ENCODE data around the gene UBR1.
A peak's percentile ranks its signal among the peaks of the same experiment; 100 is the strongest.

Gene UBR1

GRCh38 chr15:43095243-43095642, 10.6 kb downstream of the UBR1 start:
- DNase-seq (ENCODE audit: low read depth in 1 of 2, low spot score in 1 of 2): no peak
- TF ChIP-seq CTCF (IDR thresholded peaks at IDR 0.05; ENCODE audit: insufficient read depth, low read length) (no peak), SPI1 (IDR thresholded peaks at IDR 0.05; ENCODE audit: borderline replicate concordance, low read depth) (no peak), REST (IDR thresholded peaks at IDR 0.05; ENCODE audit: insufficient replicate concordance, low read depth) (no peak), POLR2AphosphoS5 (IDR thresholded peaks at IDR 0.05; ENCODE audit: low read depth) (no peak), GABPA (IDR thresholded peaks at IDR 0.05; ENCODE audit: low read depth) (no peak)
- Histone ChIP-seq H3K4me3 (replicated peaks; ENCODE audit: insufficient read depth, low read length) (no peak overlapping the region), H3K27ac (replicated peaks) (0 out of 2 replicates have a peak overlapping the region, but pooled peaks have one; percentile 8), H3K27me3 (ENCODE audit: insufficient read depth, poor library complexity, severe bottlenecking) (no peaks in the 10 kb centered on the region)

- TF ChIP-seq REST (IDR thresholded peaks at IDR 0.05; ENCODE audit: insufficient replicate concordance, low read depth): no peak
- no peak for TF ChIP-seq POLR2AphosphoS5 (IDR thresholded peaks at IDR 0.05; ENCODE audit: low read depth)
- peak overlapping the region; percentile 8; the same call in 1 of the 2 replicates for H3K27ac ChIP-seq (replicated peaks)
- H3K27me3 ChIP-seq (ENCODE audit: insufficient read depth, poor library complexity, severe bottlenecking): no peaks in the 10 kb centered on the region
- H3K4me3 ChIP-seq (replicated peaks; ENCODE audit: insufficient read depth, low read length): no peak overlapping the region
- DNase-seq (ENCODE audit: low read depth in 1 of 2, low spot score in 1 of 2): no peak
Measured at GRCh38 chr15:43094416-43095030, 11.3 kb downstream of the UBR1 start.

- Histone ChIP-seq H3K4me3 (replicated peaks; ENCODE audit: insufficient read depth, low read length) (no peak overlapping the region), H3K27me3 (ENCODE audit: insufficient read depth, poor library complexity, severe bottlenecking) (no peaks in the 10 kb centered on the region), H3K27ac (replicated peaks) (no peak overlapping the region; the same call in 1 of the 2 replicates)
- peak in 1 of 2 experiments; percentile 14 for DNase-seq (ENCODE audit: low read depth in 1 of 2, low spot score in 1 of 2)
- no peak for TF ChIP-seq CTCF (IDR thresholded peaks at IDR 0.05; ENCODE audit: insufficient read depth, low read length)
- no peak for TF ChIP-seq REST (IDR thresholded peaks at IDR 0.05; ENCODE audit: insufficient replicate concordance, low read depth)
- TF ChIP-seq POLR2AphosphoS5 (IDR thresholded peaks at IDR 0.05; ENCODE audit: low read depth): no peak; the same call in 1 of the 2 replicates
- TF ChIP-seq GABPA (IDR thresholded peaks at IDR 0.05; ENCODE audit: low read depth): no peak
- TF ChIP-seq SPI1 (IDR thresholded peaks at IDR 0.05; ENCODE audit: borderline replicate concordance, low read depth): no peak
Measured at GRCh38 chr15:43093026-43093425, 12.8 kb downstream of the UBR1 start.
